GM19397 (cell line): ENCODE results near the gene TADA3.
A peak's percentile ranks its signal among the peaks of the same experiment; 100 is the strongest.

ENCODE experiments used
- ATAC-seq: cut with Tn5 transposase; IDR thresholded peaks from one replicate; pipeline ENCODE4 v1.9.1; 2021; ENCODE audit warnings: mild to moderate bottlenecking, moderate library complexity; ENCODE audit not compliant: unreplicated experiment

TADA3 gene

GRCh38 chr3:9810433-9810770, 18.1 kb upstream of the TADA3 start:
- no peak for ATAC-seq

- peak; percentile 55 for ATAC-seq
Measured at GRCh38 chr3:9809615-9810432, 17.6 kb upstream of the TADA3 start, which contains the start of gene TTLL3. Gene TTLL3, plus strand, starts transcription at chr3:9810262. Its CDS starts 400 bp downstream, at chr3:9810662.

GRCh38 chr3:9809239-9809614, 17.0 kb upstream of the TADA3 start:
- no peak for ATAC-seq

GRCh38 chr3:9808345-9809037, 16.2 kb upstream of the TADA3 start:
- ATAC-seq: peak; percentile 45

- no peak for ATAC-seq
Measured at GRCh38 chr3:9807981-9808344, 15.7 kb upstream of the TADA3 start.

- no peak for ATAC-seq
Measured at GRCh38 chr3:9806688-9807589, 14.7 kb upstream of the TADA3 start.

- ATAC-seq: no peak
Measured at GRCh38 chr3:9806137-9806536, 13.9 kb upstream of the TADA3 start.

- no peak for ATAC-seq
Measured at GRCh38 chr3:9804996-9805395, 12.7 kb upstream of the TADA3 start.

GRCh38 chr3:9803494-9803893, 11.2 kb upstream of the TADA3 start:
- no peak for ATAC-seq

GRCh38 chr3:9800529-9800928, 8.3 kb upstream of the TADA3 start:
- ATAC-seq: no peak

- ATAC-seq: no peak
Measured at GRCh38 chr3:9797196-9797945, 5.1 kb upstream of the TADA3 start.

GRCh38 chr3:9795207-9795606, 2.9 kb upstream of the TADA3 start:
- ATAC-seq: no peak

- no peak for ATAC-seq
Measured at GRCh38 chr3:9794400-9794799, 2.1 kb upstream of the TADA3 start.

- peak; percentile 3 for ATAC-seq
Measured at GRCh38 chr3:9793161-9793781, 998 bp upstream of the TADA3 start.

- no peak for ATAC-seq
Measured at GRCh38 chr3:9791790-9792404, 376 bp downstream of the TADA3 start.

- ATAC-seq: no peak
Measured at GRCh38 chr3:9791127-9791526, 1.1 kb downstream of the TADA3 start.

- no peak for ATAC-seq
Measured at GRCh38 chr3:9787714-9788113, 4.6 kb downstream of the TADA3 start.

GRCh38 chr3:9786825-9787669, 5.2 kb downstream of the TADA3 start:
- no peak for ATAC-seq

GRCh38 chr3:9786209-9786739, 6.0 kb downstream of the TADA3 start:
- ATAC-seq: no peak
